Uterus (tissue), 2 donors: ENCODE results near the gene BRD3.
"Not testable (repeated sequence)": the region's sequence is repeated elsewhere in the genome, so short reads cannot be mapped to it uniquely, and the experiment has no call there.

Source experiments
- CTCF ChIP-seq, 4 experiments: fragments of 200-600 bp in 2 of 4; fragments of 450-650 bp in 2 of 4; sonication (generic) in 2 of 4; IDR thresholded peaks; one replicate each; pipeline ENCODE4 v1.5.1; 2016 to 2019; ENCODE audit warnings: antibody characterized with exemption in 4 of 4, mild to moderate bottlenecking in 2 of 4, moderate library complexity in 1 of 4
- POLR2A ChIP-seq, 2 donors: fragments of 450-650 bp; IDR thresholded peaks; one replicate each; pipeline ENCODE4 v1.6.1; 2016; ENCODE audit warnings: antibody characterized with exemption in 2 of 2, mild to moderate bottlenecking in 1 of 2, moderate library complexity in 1 of 2

DNA sequence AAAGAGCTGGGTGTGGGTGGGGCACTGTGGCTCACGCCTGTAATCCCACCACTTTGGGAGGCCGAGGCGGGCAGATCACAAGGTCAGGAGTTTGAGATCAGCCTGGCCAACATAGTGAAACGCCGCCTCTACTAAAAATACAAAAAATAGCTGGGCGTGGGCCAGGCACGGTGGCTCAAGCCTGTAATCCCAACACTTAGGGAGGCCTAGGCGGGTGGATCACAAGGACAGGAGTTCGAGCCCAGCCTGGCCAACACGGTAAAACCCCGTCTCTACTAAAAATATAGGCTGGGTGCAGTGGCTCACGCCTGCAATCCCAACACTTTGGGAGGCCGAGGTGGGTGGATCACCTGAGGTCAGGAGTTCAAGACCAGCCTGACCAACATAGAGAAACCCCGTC, 79.1 kb downstream of the BRD3 start:
- TF ChIP-seq CTCF, POLR2A (IDR thresholded peaks at IDR 0.05): not testable (repeated sequence)
